Measurements from ENCODE around the gene TBC1D8.
A peak's percentile ranks its signal among the peaks of the same experiment; 100 is the strongest.

Gene TBC1D8

DNA sequence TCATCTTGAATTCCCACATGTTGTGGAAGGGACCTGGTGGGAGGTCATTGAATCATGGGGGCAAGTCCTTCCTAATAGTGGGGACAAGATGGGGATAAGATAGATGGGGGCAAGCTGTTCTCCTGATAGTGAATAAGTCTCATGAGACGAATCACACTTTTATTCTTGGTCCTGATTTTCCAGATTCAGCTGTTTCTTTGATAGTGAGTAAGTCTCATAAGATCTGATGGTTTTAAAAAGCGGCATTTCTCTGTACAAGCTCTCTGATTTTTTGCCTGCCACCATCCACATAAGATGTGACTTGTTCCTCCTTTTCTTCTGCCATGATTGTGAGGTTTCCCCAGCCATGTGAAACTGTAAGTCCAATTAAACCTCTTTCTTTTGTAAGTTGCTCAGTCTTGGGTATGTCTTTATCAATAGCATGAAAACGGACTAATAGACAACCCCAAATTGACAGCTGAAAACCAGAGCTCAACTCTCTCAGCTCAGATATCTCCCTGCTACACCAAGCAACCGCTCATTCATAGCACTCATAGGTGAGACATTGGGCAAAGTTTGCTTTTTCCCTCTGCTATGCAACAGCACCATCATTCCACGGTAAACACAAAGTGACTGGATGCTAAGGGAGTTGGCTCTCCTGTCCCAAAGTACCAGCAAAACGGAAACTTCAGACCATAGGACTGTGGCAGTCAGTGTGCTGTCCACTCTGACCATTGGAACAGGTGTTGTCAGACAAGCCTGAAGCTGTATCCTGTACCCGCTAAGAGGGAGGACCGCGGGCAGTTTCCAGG, 44.9 kb upstream of the TBC1D8 start:
- Mint-ChIP-seq H3K27ac (peak overlapping the region; percentile 67), H3K36me3 (ENCODE audit: low read depth) (peaks cover 4% of the 10 kb centered on the region), H3K4me3 (no peak overlapping the region), H3K4me1 (peaks cover 24% of the 10 kb centered on the region), H3K9me3 (peaks cover 10% of the 10 kb centered on the region), H3K27me3 (ENCODE audit: low read depth, poor library complexity) (no peaks in the 10 kb centered on the region)
- DNase-seq, result no peak
- TF ChIP-seq CTCF (IDR thresholded peaks at IDR 0.05), result no peak

- no peaks in the 10 kb centered on the region for H3K27me3 Mint-ChIP-seq (ENCODE audit: low read depth, poor library complexity)
Measured at GRCh38 chr2:101193033-101193626, 41.9 kb upstream of the TBC1D8 start.

GRCh38 chr2:101190747-101191516, 39.8 kb upstream of the TBC1D8 start:
- H3K27me3 Mint-ChIP-seq (ENCODE audit: low read depth, poor library complexity), result no peaks in the 10 kb centered on the region
- H3K9me3 Mint-ChIP-seq, result peaks cover 25% of the 10 kb centered on the region
- no peaks in the 10 kb centered on the region for H3K36me3 Mint-ChIP-seq (ENCODE audit: low read depth)
- DNase-seq, result no peak
- peak overlapping the region; percentile 6 for H3K27ac Mint-ChIP-seq
- TF ChIP-seq CTCF (IDR thresholded peaks at IDR 0.05), result no peak
- H3K4me1 Mint-ChIP-seq, result peaks cover 34% of the 10 kb centered on the region
- peak overlapping the region; percentile 40 for H3K4me3 Mint-ChIP-seq

More at GRCh38 chr2:101193033-101193626, 41.9 kb upstream of the TBC1D8 start:
- no peak for DNase-seq
- Mint-ChIP-seq H3K4me3 (peak overlapping the region; percentile 24), H3K27ac (peak overlapping the region; percentile 95), H3K4me1 (peaks cover 34% of the 10 kb centered on the region), H3K36me3 (ENCODE audit: low read depth) (no peaks in the 10 kb centered on the region), H3K9me3 (peaks cover 18% of the 10 kb centered on the region)
- no peak for TF ChIP-seq CTCF (IDR thresholded peaks at IDR 0.05)

DNA sequence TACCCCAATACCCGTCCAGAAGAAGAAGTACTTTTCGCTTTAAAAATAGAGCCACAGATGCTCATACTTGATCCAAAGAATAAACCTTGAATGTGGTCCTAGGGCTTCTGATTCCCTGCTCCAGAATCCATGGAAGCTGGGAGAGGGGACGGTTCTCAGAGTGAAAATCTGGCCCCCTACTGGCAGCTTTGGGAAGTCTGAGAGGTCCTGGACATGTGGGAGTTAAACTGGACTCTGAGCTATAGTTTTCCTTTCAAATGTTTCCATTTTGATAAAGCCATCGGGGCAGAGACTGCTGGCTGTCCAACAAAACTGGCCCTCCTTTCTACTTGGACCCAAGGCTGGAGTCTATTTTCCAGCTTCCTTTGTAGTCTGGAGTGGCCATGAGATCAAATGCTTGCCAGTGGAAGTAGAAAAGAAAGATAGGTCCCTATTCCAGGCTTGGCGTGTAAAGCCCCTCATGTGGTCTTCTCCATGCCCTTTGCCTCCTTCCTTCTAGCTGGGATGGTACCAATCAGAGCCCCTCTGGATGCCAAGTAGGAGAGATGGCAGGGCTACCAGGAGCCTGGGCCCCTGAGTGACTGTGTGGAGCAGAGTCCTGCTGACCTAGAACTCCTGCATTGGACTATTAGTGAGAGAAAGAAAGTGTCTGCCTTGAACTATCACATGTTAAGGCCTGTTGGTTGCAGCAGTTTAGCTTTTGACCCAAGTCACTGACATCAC, 37.7 kb upstream of the TBC1D8 start:
- Mint-ChIP-seq H3K27me3 (ENCODE audit: low read depth, poor library complexity) (no peaks in the 10 kb centered on the region), H3K4me3 (no peak overlapping the region), H3K36me3 (ENCODE audit: low read depth) (no peaks in the 10 kb centered on the region), H3K27ac (no peak overlapping the region), H3K9me3 (peaks cover 25% of the 10 kb centered on the region), H3K4me1 (peaks cover 34% of the 10 kb centered on the region)
- TF ChIP-seq CTCF (IDR thresholded peaks at IDR 0.05), result no peak
- peak; percentile 22 for DNase-seq

- H3K27ac Mint-ChIP-seq, result no peak overlapping the region
Measured at GRCh38 chr2:101187131-101187530, 35.9 kb upstream of the TBC1D8 start.

More at GRCh38 chr2:101187131-101187530, 35.9 kb upstream of the TBC1D8 start:
- peaks cover 20% of the 10 kb centered on the region for H3K4me1 Mint-ChIP-seq
- peaks cover 25% of the 10 kb centered on the region for H3K9me3 Mint-ChIP-seq
- no peaks in the 10 kb centered on the region for H3K27me3 Mint-ChIP-seq (ENCODE audit: low read depth, poor library complexity)
- H3K4me3 Mint-ChIP-seq, result no peak overlapping the region
- H3K36me3 Mint-ChIP-seq (ENCODE audit: low read depth), result no peaks in the 10 kb centered on the region
- TF ChIP-seq CTCF (IDR thresholded peaks at IDR 0.05), result no peak
- no peak for DNase-seq
